ENCODE data around the gene KCNMA1. TPM values are rescaled to one million over a fixed set of nuclear protein-coding genes. Genes with fewer than 3 reads are reported as not detected.
A peak's percentile ranks its signal among the peaks of the same experiment; 100 is the strongest.

Gene KCNMA1
- total RNA-seq, 1 experiment from 2014 or later, result not detected

DNA sequence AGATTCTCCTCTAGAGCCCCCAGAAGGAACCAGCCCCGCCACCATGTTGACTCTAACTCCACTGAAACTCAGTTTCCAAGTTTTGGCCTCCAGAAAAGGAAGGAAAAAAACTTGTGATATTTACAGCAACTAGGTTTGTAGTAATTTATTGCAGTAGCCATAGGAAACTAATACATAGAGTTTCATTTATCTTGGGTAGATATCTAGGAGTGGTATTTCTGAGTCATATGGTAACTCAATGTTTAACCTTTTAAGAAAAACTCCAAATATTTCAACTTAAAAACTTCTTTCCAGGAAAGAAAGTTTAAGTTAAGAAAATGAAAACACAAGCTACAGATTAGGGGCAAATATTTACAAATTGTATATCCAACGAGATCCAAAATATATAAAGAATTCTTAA lies 576.7 kb downstream of the KCNMA1 start:
- no peak for DNase-seq (ENCODE audit: low read depth, low spot score)
- in situ Hi-C loops (cut with HindIII; ENCODE audit: low pct_unique_long_range_greater_than_20kb, low sequenced_read_pairs), result no loop called here

DNA sequence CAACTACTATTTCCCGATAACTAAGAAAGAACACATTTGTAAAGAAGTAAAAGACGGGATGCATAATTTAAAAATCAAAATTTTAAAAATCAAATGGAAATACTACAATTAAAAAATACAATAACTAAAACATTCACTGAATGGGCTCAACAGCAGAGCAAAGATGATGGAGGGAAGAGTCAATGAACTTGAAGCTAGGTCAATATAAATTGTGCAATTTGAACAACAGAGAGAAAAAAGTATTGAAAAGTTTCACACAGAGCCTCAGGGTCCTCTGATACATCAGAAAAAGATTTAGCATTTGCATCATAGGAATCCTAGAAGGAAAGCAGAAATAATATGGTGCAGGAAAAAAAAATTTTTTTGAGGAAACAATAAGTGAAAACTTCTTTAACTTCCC lies 581.0 kb downstream of the KCNMA1 start:
- no peak for DNase-seq (ENCODE audit: low read depth, low spot score)
- in situ Hi-C loops (cut with HindIII; ENCODE audit: low pct_unique_long_range_greater_than_20kb, low sequenced_read_pairs), result no loop called here

DNA sequence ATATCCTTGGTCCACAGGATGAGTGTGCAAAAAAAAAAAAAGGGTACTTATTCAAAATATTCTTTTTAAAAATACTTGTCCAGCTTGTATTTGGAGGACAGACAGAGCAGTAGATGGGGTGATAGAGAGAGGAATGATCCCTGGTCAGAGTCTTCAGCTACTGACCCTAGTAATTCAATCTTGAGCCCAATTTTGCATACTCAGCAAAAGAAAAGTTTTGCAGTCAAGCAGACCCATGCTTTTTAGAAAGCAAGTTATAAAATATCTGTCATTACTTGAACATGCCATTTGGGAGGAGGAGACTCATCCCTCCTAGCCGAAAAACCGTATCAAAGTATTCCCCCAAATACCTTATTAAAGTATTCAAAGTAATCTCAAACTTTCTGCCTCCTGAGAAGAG lies 585.0 kb downstream of the KCNMA1 start:
- no peak for DNase-seq (ENCODE audit: low read depth, low spot score)
- in situ Hi-C loops (cut with HindIII; ENCODE audit: low pct_unique_long_range_greater_than_20kb, low sequenced_read_pairs), result no loop called here

GRCh38 chr10:77051837-77052236 lies 585.8 kb downstream of the KCNMA1 start:
- DNase-seq (ENCODE audit: low read depth, low spot score), result no peak
- in situ Hi-C loops (cut with HindIII; ENCODE audit: low pct_unique_long_range_greater_than_20kb, low sequenced_read_pairs), result no loop called here

- DNase-seq (ENCODE audit: low read depth, low spot score), result no peak
- in situ Hi-C loops (cut with HindIII; ENCODE audit: low pct_unique_long_range_greater_than_20kb, low sequenced_read_pairs), result no loop called here
Measured at GRCh38 chr10:77049896-77050295, 587.7 kb downstream of the KCNMA1 start.

DNA sequence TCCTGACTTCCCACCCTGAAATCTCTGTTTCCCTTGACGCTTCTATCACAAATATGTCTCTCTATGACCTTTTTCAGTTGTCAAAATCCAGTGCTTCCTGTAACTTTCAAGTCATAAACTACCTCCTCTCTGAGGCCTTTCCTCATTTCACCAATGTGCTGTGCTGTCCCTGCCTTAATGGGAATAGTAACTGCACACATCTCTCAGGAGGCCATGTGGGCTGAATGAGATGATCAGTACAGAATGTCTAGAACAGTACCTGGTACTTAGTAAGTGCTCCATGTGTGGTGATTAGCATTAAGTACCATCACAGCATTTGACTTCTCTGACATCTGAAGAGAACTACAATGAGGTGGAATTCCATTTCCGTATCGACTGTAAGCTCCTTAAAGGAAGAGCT lies 588.5 kb downstream of the KCNMA1 start:
- no peak for DNase-seq (ENCODE audit: low read depth, low spot score)
- in situ Hi-C loops (cut with HindIII; ENCODE audit: low pct_unique_long_range_greater_than_20kb, low sequenced_read_pairs), result no loop called here

DNA sequence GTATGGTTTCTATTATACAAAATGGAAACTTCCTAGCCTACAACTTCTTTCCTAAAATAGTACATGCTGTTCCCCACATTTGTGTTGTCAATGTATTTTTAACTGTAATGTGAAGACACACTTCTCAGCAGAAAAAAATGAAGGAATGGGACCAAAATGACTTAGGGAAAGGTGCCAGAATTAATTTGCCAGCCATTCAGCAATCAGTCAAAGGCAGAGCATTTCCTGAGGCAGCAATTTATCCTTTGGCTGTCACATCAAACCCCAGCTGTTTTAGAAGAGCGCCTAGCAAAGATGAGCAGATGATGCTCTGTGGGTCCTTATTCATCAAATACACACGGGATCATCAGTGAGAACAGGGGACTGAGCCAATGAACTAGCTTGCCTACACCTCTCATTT lies 592.5 kb downstream of the KCNMA1 start:
- DNase-seq (ENCODE audit: low read depth, low spot score), result no peak
- in situ Hi-C loops (cut with HindIII; ENCODE audit: low pct_unique_long_range_greater_than_20kb, low sequenced_read_pairs), result no loop called here

DNA sequence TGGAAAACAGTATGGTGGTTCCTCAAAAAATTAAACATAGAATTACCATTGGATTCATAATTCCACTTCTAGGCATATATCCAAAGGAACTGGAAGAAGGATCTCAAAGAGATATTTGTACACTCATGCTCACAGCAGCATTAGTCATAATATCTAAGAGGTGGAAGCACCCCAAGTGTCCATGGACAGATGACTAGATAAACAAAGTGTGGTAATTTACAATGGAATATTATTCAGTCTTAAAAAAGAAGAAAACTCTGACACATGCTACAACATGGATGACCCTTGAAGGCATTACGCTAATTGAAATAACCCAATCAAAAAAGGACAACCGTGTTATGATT lies 594.2 kb downstream of the KCNMA1 start:
- in situ Hi-C loops (cut with HindIII; ENCODE audit: low pct_unique_long_range_greater_than_20kb, low sequenced_read_pairs), result no loop called here
- DNase-seq (ENCODE audit: low read depth, low spot score), result no peak

DNA sequence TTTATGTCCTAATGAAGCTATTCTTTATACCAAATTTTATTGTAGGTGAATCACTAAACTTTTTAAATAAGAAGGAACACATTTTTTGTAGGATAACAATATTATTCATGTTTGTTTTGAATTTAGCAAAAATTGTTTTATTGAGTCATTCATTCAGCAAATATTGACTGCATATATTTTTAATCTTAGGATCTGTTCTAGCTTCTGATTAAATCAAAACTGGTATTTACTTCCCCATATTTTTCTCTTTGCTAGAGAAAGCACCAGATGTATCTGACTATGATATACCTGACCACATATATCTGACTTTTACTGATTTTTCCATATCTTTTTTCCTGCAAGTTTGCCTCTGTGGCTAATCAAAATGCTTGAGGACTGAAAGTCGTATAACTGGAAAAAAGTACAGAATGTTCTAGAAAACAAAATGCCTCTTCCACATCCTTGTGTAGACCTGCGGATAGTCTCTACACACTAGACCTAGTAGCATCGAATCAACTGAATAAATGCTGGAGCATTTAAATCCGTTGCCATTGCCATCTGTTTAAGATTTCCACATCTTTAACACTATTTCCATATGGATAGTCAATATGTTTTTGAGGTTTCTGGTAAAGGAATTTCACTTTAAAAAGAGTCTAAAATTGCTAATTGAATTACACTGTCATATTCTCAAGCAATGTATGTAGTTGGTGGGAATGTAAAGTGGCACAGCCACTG lies 594.7 kb downstream of the KCNMA1 start:
- DNase-seq (ENCODE audit: low read depth, low spot score), result no peak
- in situ Hi-C loops (cut with HindIII; ENCODE audit: low pct_unique_long_range_greater_than_20kb, low sequenced_read_pairs), result no loop called here

DNA sequence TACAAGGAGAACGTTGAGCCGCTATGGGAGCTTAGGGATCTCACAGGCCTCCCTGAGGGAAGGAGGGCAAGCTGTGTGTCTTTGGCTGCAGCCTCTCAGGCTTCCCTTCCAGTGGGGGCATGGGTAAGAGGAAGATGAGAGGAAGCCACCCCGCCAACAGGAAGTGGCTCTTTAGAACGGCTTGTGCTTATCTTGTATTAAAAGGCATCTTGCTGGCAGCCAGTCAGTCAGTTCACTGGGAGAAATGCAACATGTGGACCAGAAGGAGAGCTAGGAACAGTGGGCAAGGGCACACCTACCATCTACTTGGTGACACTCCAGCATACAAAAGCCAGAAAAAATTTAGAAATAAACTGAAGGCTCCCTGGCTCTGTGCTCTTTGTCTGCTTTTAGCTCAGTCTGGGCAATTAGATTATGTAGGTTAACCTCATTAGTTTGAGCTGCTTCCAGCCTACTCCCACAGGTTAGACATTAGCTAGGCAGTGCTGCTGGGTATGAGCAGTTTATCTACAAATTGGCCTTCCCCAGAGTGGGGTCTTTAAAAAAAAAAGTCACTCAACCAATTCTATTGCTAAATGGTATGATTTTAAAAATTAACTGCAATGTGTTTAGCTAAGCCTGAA lies 595.9 kb downstream of the KCNMA1 start:
- DNase-seq (ENCODE audit: low read depth, low spot score), result no peak
- in situ Hi-C loops (cut with HindIII; ENCODE audit: low pct_unique_long_range_greater_than_20kb, low sequenced_read_pairs), result no loop called here

DNA sequence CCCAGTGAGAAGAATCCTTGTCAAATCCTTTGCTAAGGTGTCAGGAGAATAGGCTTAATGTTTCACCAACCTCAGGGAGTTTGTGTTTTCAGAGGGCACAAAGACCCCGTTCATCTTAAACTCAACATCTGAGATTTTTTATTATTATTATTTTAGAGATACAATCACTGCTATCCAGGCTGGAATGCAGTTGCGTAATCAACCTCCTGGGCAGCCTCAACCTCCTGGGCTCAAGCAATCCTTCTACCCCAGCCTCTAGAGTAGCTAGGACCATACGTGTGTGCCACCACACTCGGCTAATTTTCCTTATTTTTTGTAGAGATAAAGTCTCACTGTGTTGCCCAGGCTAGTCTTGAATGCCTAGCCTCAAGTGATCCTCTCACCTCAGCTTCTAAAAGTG lies 599.2 kb downstream of the KCNMA1 start:
- DNase-seq (ENCODE audit: low read depth, low spot score), result no peak
- in situ Hi-C loops (cut with HindIII; ENCODE audit: low pct_unique_long_range_greater_than_20kb, low sequenced_read_pairs), result no loop called here

DNA sequence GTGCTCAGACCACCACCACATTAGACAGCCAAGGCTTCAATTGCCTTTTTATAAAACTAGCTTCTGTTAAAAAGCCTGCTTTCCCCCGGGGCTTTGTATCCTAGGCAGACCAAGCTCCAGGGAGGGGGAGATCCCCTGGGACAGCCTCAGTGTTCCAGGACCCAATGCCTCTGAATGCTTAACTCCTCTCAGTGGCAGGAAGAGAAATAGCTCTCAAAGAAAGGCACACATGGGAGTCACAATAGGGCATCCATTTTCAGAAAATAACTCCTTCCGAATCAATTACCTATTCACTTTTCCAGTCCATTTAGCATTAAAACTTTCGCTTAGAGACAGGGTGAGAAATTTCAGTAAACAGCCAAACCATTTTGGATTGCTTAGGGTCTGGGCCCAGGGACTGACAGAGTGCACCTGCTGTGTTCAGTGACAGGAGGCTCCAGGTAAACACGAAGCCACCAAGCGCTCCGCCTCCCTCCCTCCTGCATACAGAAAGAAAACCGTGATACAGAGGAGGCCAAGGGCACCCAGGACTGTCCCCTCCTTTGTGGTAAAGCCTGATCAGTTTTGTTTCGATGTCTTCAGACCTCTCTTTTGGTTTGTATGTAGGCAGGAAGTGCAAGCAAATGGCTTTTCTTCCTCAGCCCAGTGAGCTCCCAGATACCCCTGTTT lies 599.7 kb downstream of the KCNMA1 start:
- in situ Hi-C loops (cut with HindIII; ENCODE audit: low pct_unique_long_range_greater_than_20kb, low sequenced_read_pairs), result no loop called here
- peak; percentile 1 for DNase-seq (ENCODE audit: low read depth, low spot score)

GRCh38 chr10:77036993-77037734 lies 600.4 kb downstream of the KCNMA1 start:
- peak; percentile 62 for DNase-seq (ENCODE audit: low read depth, low spot score)
- in situ Hi-C loops (cut with HindIII; ENCODE audit: low pct_unique_long_range_greater_than_20kb, low sequenced_read_pairs), result no loop called here

DNA sequence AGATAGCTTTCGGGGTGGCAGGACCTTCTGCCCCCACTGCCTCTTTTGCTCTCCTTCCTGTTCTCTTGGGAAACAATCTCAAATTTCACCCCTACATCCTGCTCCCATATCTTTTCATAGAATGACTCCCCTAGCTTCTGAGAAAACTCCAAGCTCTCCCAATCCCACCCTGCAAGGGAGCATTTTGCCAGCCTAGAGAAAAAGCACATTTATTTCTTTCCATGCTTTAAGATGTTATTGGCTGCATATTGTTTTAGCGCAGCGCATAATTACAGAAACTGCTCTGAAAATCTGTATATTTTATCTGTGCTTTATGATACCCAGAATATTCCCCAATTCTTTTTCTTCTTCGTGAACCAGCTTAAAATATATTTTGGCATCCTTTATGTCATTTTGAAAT lies 601.3 kb downstream of the KCNMA1 start:
- in situ Hi-C loops (cut with HindIII; ENCODE audit: low pct_unique_long_range_greater_than_20kb, low sequenced_read_pairs), result no loop called here
- no peak for DNase-seq (ENCODE audit: low read depth, low spot score)

- DNase-seq (ENCODE audit: low read depth, low spot score), result peak; percentile 25
- in situ Hi-C loops (cut with HindIII; ENCODE audit: low pct_unique_long_range_greater_than_20kb, low sequenced_read_pairs), result no loop called here
Measured at GRCh38 chr10:77034795-77035194, 602.8 kb downstream of the KCNMA1 start.

DNA sequence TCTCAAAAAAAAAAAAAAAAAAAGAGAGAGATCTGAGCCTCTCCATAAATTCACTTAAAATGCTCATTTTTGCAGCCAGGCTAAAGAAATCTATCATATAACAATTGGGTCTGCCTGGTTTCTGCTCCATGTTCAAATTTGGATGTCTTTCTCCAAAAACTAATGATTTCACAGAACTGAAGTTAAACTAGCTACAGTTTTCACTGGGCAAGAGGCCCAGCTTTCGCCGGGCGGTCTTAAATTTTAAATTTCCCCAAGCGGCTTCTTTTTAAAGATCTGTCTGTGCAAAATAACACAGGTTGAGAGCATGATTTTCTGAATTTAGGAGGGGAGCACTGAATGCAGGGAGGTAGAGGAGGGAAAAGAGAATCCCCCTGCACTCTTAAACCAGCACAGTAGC lies 603.4 kb downstream of the KCNMA1 start:
- no peak for DNase-seq (ENCODE audit: low read depth, low spot score)
- in situ Hi-C loops (cut with HindIII; ENCODE audit: low pct_unique_long_range_greater_than_20kb, low sequenced_read_pairs), result no loop called here

DNA sequence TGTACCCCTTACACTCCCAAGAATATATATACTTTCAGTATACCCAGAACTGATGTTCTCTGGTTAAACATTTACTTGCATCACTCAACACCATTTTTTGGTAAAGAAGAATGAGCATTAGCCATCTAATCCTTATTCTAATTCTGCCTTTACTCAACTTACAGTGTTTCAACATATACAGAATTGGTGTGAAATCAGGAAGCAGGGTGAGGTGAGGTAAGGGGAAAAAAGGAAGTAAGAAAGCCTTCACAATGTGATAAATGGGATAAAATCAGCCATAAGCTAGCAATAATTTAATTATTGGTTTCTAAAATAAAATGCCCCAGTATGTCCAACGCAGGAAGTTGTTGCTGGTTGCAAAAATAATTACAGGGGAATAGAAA lies 605.4 kb downstream of the KCNMA1 start:
- in situ Hi-C loops (cut with HindIII; ENCODE audit: low pct_unique_long_range_greater_than_20kb, low sequenced_read_pairs), result no loop called here

DNA sequence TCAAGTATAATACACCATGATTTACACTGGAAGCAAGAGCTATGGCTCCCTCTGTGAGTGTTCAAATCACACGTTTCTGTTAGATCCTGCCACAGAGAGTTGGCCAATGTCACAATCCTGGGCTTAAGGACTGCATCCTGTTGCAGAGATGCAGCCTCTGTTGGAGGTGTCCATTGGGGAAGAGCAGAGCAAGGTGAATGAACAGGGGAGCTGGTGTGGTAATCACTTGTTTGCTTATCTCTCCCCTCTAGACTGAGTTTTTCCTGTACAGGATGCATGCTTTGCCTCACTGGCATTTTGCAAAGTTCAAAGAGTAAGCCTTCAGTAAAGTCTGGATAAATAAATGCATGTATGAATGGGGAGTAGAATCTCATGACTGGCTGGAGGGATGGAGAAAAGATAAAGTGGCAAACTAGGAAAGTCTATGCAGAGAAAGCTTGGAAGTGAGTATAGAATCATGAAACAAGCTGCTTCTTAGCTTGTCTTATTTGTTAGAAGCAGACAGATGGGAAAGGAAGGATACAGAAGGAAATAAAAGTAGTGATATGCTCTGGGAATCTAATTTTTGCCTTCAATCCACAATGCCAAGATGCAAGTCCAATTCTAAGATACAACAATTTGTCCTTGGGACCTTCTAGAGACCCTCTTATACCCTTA lies 605.9 kb downstream of the KCNMA1 start:
- in situ Hi-C loops (cut with HindIII; ENCODE audit: low pct_unique_long_range_greater_than_20kb, low sequenced_read_pairs), result no loop called here
- DNase-seq (ENCODE audit: low read depth, low spot score), result no peak

More for the DNA sequence above, 605.4 kb downstream of the KCNMA1 start:
- no peak for DNase-seq (ENCODE audit: low read depth, low spot score)
